ENCODE measurements around the gene PSMD1. TPM values are rescaled to one million over a fixed set of nuclear protein-coding genes. Genes with fewer than 3 reads are reported as not detected.
A peak's percentile ranks its signal among the peaks of the same experiment; 100 is the strongest.

PSMD1 gene
- total and polyA plus RNA-seq, 8 donors = 13.4 to 35.6 (median 25.1) TPM

DNA sequence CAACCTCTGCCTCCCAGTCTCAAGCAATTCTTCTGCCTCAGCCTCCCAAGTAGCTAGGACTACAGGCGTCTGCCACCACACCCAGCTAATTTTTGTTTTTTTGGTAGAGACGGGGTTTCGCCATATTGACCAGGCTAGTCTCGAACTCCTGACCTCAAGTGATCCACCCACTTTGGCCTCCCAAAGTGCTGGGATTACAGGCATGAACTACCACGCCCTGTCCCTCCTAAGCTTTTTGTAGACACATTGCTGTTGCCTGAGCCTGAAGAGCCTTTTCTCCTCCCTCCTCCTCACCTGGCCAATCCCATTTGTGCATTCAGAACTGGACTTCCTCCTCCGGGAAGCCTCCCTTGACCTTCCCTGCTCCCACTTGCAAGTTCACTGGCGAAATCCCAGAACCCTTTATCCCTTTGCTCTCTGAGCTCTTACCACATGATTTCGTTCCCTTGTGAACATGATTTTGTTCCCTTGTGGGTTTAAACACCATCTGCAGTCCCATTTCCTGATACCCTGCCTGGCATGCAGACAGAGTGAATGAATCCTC lies 16.8 kb upstream of the PSMD1 start:
- no peak for ATAC-seq
- H3K4me3 ChIP-seq = no peak overlapping the region
- DNase-seq = no peak
- no peaks in the 10 kb centered on the region for H3K9me3 ChIP-seq
- no peaks in the 10 kb centered on the region for H3K36me3 ChIP-seq
- no peak overlapping the region for H3K27ac ChIP-seq
- TF ChIP-seq CTCF (IDR thresholded peaks at IDR 0.05) = no peak
- no peak for FAIRE-seq
- H3K27me3 ChIP-seq = no peaks in the 10 kb centered on the region
- intact Hi-C loops (cut with DNase I) = no loop called here
- 76 to 82% methylated on average over 8 of the region's 8 CpGs for whole genome bisulfite sequencing, 2 donors
- peaks cover 0 to 1% (median 0%) of the 10 kb centered on the region in 3 donors for H3K4me1 ChIP-seq

- H3K9me3 ChIP-seq = no peaks in the 10 kb centered on the region
- H3K27me3 ChIP-seq = no peaks in the 10 kb centered on the region
- H3K4me1 ChIP-seq = no peaks in the 10 kb centered on the region
- H3K4me3 ChIP-seq = no peak overlapping the region
- WGBS, 2 donors = 68 to 73% methylated on average over 8 of the region's 8 CpGs
- no peak for TF ChIP-seq CTCF (IDR thresholded peaks at IDR 0.05)
- no peaks in the 10 kb centered on the region for H3K36me3 ChIP-seq
- FAIRE-seq (no peak), ATAC-seq (no peak), DNase-seq (no peak)
- intact Hi-C loops (cut with DNase I) = no loop called here
- H3K27ac ChIP-seq = peak overlapping the region in 3 of 4 donors; percentile 11 to 27 (median 19)
Measured at GRCh38 chr2:231041061-231041689, 15.5 kb upstream of the PSMD1 start.

- TF ChIP-seq CTCF (IDR thresholded peaks at IDR 0.05) = no peak
- no peak for DNase-seq
- Histone ChIP-seq H3K36me3 (no peaks in the 10 kb centered on the region), H3K27ac (no peak overlapping the region), H3K4me1 (peaks cover 5 to 17% (median 6%) of the 10 kb centered on the region in 3 donors), H3K27me3 (no peaks in the 10 kb centered on the region), H3K9me3 (no peaks in the 10 kb centered on the region), H3K4me3 (no peak overlapping the region)
- intact Hi-C loops (cut with DNase I) = no loop called here
- ATAC-seq = no peak
- no peak for FAIRE-seq
- WGBS, 2 donors = 91 to 93% methylated on average over 4 of the region's 4 CpGs
Measured at GRCh38 chr2:231043796-231044195, 12.9 kb upstream of the PSMD1 start.

- FAIRE-seq = no peak
- no peak for TF ChIP-seq CTCF (IDR thresholded peaks at IDR 0.05)
- DNase-seq = no peak
- no peaks in the 10 kb centered on the region for H3K27me3 ChIP-seq
- no peak for ATAC-seq
- intact Hi-C loops (cut with DNase I) = no loop called here
- H3K27ac ChIP-seq = no peak overlapping the region
- H3K4me1 ChIP-seq = peaks cover 29 to 44% (median 36%) of the 10 kb centered on the region in 3 donors
- H3K9me3 ChIP-seq = no peaks in the 10 kb centered on the region
- H3K36me3 ChIP-seq = no peaks in the 10 kb centered on the region
- 88 to 94% methylated on average over 5 of the region's 5 CpGs for WGBS, 2 donors
- H3K4me3 ChIP-seq = no peak overlapping the region
Measured at GRCh38 chr2:231046916-231047273, 9.8 kb upstream of the PSMD1 start.

- no peaks in the 10 kb centered on the region for H3K27me3 ChIP-seq
- ATAC-seq (no peak), FAIRE-seq (no peak)
Measured at GRCh38 chr2:231047274-231047922, 9.3 kb upstream of the PSMD1 start.

More at GRCh38 chr2:231047274-231047922, 9.3 kb upstream of the PSMD1 start:
- Histone ChIP-seq H3K27ac (no peak overlapping the region), H3K4me3 (no peak overlapping the region), H3K9me3 (no peaks in the 10 kb centered on the region), H3K4me1 (peaks cover 33 to 49% (median 41%) of the 10 kb centered on the region in 3 donors), H3K36me3 (no peaks in the 10 kb centered on the region)
- no peak for TF ChIP-seq CTCF (IDR thresholded peaks at IDR 0.05)
- WGBS, 2 donors = 37 to 42% methylated on average over 8 of the region's 8 CpGs
- intact Hi-C loops (cut with DNase I) = no loop called here
- no peak for DNase-seq

Measured in pancreas (tissue), 10 donors.